Activated CD8-positive, alpha-beta memory T cell treated with anti-CD3 and anti-CD28 coated beads for 24 hours (primary cell): ENCODE data around the gene NCAPD3.

ENCODE experiments used
- DNase-seq: peaks from one replicate; pipeline ENCODE4 v3.0.0-alpha.2; 2020

NCAPD3 gene

GRCh38 chr11:134253188-134253993 lies 29.6 kb upstream of the NCAPD3 start, which contains the start of the genes ACAD8 and THYN1:
ACAD8 (plus strand) TSS chr11:134253568; CDS start chr11:134253601, 33 bp downstream.
THYN1 (minus strand) TSS chr11:134253352; CDS start chr11:134252882, 470 bp downstream.
- peak; percentile 95 for DNase-seq

GRCh38 chr11:134252346-134253187 lies 28.8 kb upstream of the NCAPD3 start:
- peak; percentile 75 for DNase-seq

- no peak for DNase-seq
These were observed 26.9 kb upstream of the NCAPD3 start for GRCh38 chr11:134250675-134251074.

GRCh38 chr11:134250246-134250645 lies 26.5 kb upstream of the NCAPD3 start:
- DNase-seq, result no peak

GRCh38 chr11:134248910-134249480 lies 25.2 kb upstream of the NCAPD3 start:
- no peak for DNase-seq

GRCh38 chr11:134246678-134247077 lies 22.9 kb upstream of the NCAPD3 start:
- DNase-seq, result no peak

GRCh38 chr11:134246100-134246499 lies 22.3 kb upstream of the NCAPD3 start:
- no peak for DNase-seq

- DNase-seq, result no peak
These were observed 21.7 kb upstream of the NCAPD3 start for GRCh38 chr11:134245434-134245833.

- no peak for DNase-seq
These were observed 20.8 kb upstream of the NCAPD3 start for GRCh38 chr11:134244593-134244992.

GRCh38 chr11:134243913-134244312 lies 20.1 kb upstream of the NCAPD3 start:
- DNase-seq, result no peak

- DNase-seq, result no peak
These were observed 18.6 kb upstream of the NCAPD3 start for GRCh38 chr11:134242376-134242775.

GRCh38 chr11:134240592-134240991 lies 16.8 kb upstream of the NCAPD3 start:
- no peak for DNase-seq

- DNase-seq, result no peak
These were observed 15.2 kb upstream of the NCAPD3 start for GRCh38 chr11:134238956-134239355.

GRCh38 chr11:134237557-134237922 lies 13.8 kb upstream of the NCAPD3 start:
- no peak for DNase-seq

- no peak for DNase-seq
These were observed 13.2 kb upstream of the NCAPD3 start for GRCh38 chr11:134236834-134237556.

GRCh38 chr11:134235399-134235798 lies 11.6 kb upstream of the NCAPD3 start:
- no peak for DNase-seq

- DNase-seq, result no peak
These were observed 10.0 kb upstream of the NCAPD3 start for GRCh38 chr11:134233729-134234179.

- DNase-seq, result no peak
These were observed 8.3 kb upstream of the NCAPD3 start for GRCh38 chr11:134231958-134232659.

- no peak for DNase-seq
These were observed 6.6 kb upstream of the NCAPD3 start for GRCh38 chr11:134230339-134230738.

GRCh38 chr11:134229126-134229790 lies 5.5 kb upstream of the NCAPD3 start:
- no peak for DNase-seq

- DNase-seq, result no peak
These were observed 4.9 kb upstream of the NCAPD3 start for GRCh38 chr11:134228625-134229024.
